HL-60 (cell line): Measurements from ENCODE around the gene GNPTAB.

ENCODE experiments used
- DNase-seq, 2 experiments: peaks; one replicate each; pipeline ENCODE4 v3.0.0-alpha.2; 2010 to 2020; ENCODE audit warnings: low read depth in 1 of 2, low spot score in 1 of 2
- H3K27ac ChIP-seq: fragments of 250-450 bp; sonication (Bioruptor Pico); replicated peaks from 2 replicates; pipeline ENCODE4 v1.5.1; 2020; ENCODE audit warnings: mild to moderate bottlenecking, moderate library complexity
- H3K27me3 ChIP-seq: fragments of 250-450 bp; sonication (Bioruptor Pico); 2 replicates; pipeline ENCODE4 v1.5.1; 2021; ENCODE audit warnings: mild to moderate bottlenecking, moderate library complexity; ENCODE audit not compliant: insufficient read depth, poor library complexity, severe bottlenecking
- H3K4me3 ChIP-seq: replicated peaks from 2 replicates; pipeline ENCODE4 v1.5.1; 2011; ENCODE audit warnings: mild to moderate bottlenecking, control low read depth, low read length; ENCODE audit not compliant: insufficient read depth
- GABPA ChIP-seq: IDR thresholded peaks from 2 replicates; pipeline ENCODE4 v1.6.1; 2012; ENCODE audit warnings: low read depth
- POLR2AphosphoS5 ChIP-seq: IDR thresholded peaks from 2 replicates; pipeline ENCODE4 v1.6.1; 2012; ENCODE audit warnings: low read depth
- SPI1 ChIP-seq: IDR thresholded peaks from 2 replicates; pipeline ENCODE4 v1.6.1; 2012; ENCODE audit warnings: low read depth, mild to moderate bottlenecking, borderline replicate concordance
- TF ChIP-seq, protein P1 (sequence below): IDR thresholded peaks from one replicate; pipeline ENCODE4 v1.5.1; 2011; ENCODE audit warnings: low read length, control low read depth, inconsistent platforms; ENCODE audit not compliant: insufficient read depth
- TF ChIP-seq, protein P2 (sequence below): IDR thresholded peaks from 2 replicates; pipeline ENCODE4 v1.6.1; 2012; ENCODE audit warnings: low read depth; ENCODE audit not compliant: insufficient replicate concordance

GNPTAB gene

DNA sequence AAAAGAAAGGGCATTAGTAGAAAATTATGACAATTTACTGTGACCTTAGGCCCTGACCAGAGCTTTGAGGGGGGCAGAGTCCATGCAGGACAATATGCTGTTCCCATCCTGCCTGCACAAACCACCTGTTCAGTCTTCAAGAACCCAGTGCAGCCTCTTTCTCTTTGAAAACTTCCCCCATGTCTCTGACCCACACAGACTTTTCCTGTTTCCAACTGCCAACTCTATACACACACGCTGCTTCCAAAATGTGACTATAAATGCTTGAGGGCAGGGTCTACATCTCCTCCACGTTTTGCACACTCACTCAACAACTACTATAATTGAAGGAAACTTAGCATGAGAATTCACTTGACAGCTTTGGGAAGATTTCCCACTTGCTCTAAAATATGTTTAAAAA is 54.9 kb downstream of the GNPTAB start:
- peak overlapping the region; percentile 30 for H3K27ac ChIP-seq
- DNase-seq, result peak in 1 of 2 experiments; percentile 31
- no peak overlapping the region for H3K4me3 ChIP-seq
- TF ChIP-seq, protein P1, sequence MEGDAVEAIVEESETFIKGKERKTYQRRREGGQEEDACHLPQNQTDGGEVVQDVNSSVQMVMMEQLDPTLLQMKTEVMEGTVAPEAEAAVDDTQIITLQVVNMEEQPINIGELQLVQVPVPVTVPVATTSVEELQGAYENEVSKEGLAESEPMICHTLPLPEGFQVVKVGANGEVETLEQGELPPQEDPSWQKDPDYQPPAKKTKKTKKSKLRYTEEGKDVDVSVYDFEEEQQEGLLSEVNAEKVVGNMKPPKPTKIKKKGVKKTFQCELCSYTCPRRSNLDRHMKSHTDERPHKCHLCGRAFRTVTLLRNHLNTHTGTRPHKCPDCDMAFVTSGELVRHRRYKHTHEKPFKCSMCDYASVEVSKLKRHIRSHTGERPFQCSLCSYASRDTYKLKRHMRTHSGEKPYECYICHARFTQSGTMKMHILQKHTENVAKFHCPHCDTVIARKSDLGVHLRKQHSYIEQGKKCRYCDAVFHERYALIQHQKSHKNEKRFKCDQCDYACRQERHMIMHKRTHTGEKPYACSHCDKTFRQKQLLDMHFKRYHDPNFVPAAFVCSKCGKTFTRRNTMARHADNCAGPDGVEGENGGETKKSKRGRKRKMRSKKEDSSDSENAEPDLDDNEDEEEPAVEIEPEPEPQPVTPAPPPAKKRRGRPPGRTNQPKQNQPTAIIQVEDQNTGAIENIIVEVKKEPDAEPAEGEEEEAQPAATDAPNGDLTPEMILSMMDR, result no peak
- TF ChIP-seq, protein P2, sequence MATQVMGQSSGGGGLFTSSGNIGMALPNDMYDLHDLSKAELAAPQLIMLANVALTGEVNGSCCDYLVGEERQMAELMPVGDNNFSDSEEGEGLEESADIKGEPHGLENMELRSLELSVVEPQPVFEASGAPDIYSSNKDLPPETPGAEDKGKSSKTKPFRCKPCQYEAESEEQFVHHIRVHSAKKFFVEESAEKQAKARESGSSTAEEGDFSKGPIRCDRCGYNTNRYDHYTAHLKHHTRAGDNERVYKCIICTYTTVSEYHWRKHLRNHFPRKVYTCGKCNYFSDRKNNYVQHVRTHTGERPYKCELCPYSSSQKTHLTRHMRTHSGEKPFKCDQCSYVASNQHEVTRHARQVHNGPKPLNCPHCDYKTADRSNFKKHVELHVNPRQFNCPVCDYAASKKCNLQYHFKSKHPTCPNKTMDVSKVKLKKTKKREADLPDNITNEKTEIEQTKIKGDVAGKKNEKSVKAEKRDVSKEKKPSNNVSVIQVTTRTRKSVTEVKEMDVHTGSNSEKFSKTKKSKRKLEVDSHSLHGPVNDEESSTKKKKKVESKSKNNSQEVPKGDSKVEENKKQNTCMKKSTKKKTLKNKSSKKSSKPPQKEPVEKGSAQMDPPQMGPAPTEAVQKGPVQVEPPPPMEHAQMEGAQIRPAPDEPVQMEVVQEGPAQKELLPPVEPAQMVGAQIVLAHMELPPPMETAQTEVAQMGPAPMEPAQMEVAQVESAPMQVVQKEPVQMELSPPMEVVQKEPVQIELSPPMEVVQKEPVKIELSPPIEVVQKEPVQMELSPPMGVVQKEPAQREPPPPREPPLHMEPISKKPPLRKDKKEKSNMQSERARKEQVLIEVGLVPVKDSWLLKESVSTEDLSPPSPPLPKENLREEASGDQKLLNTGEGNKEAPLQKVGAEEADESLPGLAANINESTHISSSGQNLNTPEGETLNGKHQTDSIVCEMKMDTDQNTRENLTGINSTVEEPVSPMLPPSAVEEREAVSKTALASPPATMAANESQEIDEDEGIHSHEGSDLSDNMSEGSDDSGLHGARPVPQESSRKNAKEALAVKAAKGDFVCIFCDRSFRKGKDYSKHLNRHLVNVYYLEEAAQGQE, result no peak
- peak; percentile 15; the same call in 1 of the 2 replicates for TF ChIP-seq GABPA
- no peak for TF ChIP-seq SPI1
- TF ChIP-seq POLR2AphosphoS5, result peak; percentile 39; the same call in 1 of the 2 replicates
- H3K27me3 ChIP-seq, result no peaks in the 10 kb centered on the region

DNA sequence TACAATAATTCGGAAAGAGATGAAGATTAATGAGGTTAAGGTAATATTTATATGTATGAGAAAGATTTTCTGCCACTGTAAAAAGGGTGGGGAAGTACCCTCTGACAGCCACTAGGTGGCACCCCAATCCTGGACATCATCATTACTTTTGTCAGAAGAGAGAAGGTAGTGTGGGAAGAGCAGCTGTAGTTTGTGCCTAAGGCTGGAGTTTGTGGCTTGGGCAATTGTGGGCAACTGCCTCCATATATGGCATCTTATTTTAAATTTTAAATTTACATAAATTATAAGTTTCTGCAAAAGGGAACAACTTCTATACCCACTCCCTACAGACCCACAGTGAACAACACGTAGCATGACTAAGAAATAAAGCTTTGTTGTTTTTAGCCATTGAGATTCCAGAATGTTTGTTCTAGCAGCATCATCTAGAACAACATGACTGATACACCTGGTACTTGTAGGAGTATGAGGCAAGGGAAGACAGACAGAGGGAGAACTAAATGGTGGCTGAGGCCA is 57.1 kb downstream of the GNPTAB start:
- Histone ChIP-seq H3K4me3 (no peak overlapping the region), H3K27me3 (no peaks in the 10 kb centered on the region), H3K27ac (peak overlapping the region; percentile 16; the same call in 1 of the 2 replicates)
- TF ChIP-seq SPI1 (peak; percentile 8; the same call in 1 of the 2 replicates), POLR2AphosphoS5 (no peak), GABPA (no peak)
- TF ChIP-seq, protein P2, result no peak
- TF ChIP-seq, protein P1, result peak; percentile 84
- peak; percentile 47 to 80 for DNase-seq

DNA sequence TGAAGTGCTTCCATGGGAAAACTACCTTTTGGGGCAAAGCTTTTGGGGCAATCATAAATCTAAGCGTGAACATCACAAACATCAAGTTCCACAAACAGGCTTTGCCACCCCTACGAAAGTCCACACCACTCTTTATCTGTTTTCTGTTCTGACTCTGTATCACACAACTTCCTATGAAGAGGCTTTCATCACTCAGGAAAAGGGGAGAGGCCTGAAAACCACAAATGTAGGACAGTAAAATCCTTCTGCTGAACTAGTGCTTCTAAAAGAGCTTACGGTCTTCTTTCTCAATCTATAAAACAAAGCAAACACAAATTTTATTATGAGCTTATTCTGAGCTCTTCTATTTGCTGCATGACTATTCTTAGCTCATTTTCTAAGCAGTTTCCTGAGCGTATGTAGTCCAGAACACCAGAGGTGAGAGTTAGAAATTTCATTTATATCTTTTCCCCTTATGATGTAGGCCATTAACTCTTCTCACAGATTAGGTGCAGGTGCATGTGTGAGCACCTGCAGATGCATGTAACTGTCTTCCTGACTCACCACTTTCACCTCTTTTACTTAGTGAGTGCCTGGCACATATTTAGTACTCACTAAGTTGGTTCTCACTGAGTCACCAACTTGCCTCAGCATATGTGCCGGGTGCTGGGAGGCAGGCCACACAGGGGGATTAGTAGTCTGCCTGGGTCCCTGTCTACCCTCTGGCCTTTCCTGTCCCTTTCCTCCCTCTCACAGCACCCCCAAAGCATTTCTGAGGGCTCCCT is 58.6 kb downstream of the GNPTAB start:
- peak in 1 of 2 experiments; percentile 58 for DNase-seq
- H3K27ac ChIP-seq, result peak overlapping the region; percentile 57
- no peaks in the 10 kb centered on the region for H3K27me3 ChIP-seq
- TF ChIP-seq, protein P1, result no peak
- no peak for TF ChIP-seq POLR2AphosphoS5
- no peak overlapping the region for H3K4me3 ChIP-seq

DNA sequence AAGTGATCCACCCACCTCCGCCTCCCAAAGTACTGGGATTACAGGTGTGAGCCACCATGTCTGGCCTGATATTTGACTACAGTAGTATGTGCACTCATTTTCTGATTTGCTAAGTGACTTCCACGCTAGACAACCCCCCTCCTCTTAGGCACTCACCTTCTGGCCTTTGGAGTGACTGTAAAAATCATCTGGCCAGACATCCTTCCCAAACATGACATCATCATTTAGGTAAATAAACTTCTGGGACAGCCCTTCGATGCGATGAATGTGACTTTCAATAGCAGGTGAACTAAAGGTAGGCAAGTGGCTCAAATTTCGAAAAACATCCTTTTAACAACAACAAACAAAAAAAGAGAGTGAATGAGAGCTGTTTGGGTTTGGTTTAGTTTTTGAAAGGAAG is 60.9 kb downstream of the GNPTAB start:
- TF ChIP-seq SPI1 (no peak), POLR2AphosphoS5 (no peak), GABPA (no peak)
- TF ChIP-seq, protein P1, result no peak
- TF ChIP-seq, protein P2, result no peak
- no peak for DNase-seq
- H3K27me3 ChIP-seq, result no peaks in the 10 kb centered on the region
- no peak overlapping the region for H3K4me3 ChIP-seq
- H3K27ac ChIP-seq, result no peak overlapping the region
